HG02798 (cell line): ENCODE results near the gene ZNF79.

Experiments used
- ATAC-seq: cut with Tn5 transposase; IDR thresholded peaks from one replicate; pipeline ENCODE4 v1.9.1; 2021; ENCODE audit warnings: mild to moderate bottlenecking; ENCODE audit not compliant: unreplicated experiment, poor library complexity

The ZNF79 gene

GRCh38 chr9:127491516-127491915 lies 67.3 kb downstream of the ZNF79 start:
- no peak for ATAC-seq

DNA sequence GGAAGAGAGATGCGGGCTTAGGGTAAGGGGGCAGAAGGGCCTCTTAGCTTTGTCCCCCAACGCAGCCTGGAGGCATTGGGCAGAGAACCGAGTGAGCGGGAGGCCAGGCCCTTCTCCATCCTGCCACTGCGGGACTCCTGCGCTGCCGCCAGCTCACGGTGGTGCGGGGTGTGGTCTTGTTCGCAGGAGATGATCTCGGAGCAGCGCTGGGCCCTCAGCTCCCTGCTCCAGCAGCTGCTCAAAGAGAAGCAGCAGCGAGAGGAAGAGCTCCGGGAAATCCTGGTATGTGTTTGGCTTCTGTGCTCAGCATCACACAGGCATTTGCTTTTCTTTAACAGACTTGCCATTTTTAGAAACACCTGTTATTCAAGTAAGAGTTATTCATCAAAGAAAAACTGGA lies 68.4 kb downstream of the ZNF79 start:
- no peak for ATAC-seq

DNA sequence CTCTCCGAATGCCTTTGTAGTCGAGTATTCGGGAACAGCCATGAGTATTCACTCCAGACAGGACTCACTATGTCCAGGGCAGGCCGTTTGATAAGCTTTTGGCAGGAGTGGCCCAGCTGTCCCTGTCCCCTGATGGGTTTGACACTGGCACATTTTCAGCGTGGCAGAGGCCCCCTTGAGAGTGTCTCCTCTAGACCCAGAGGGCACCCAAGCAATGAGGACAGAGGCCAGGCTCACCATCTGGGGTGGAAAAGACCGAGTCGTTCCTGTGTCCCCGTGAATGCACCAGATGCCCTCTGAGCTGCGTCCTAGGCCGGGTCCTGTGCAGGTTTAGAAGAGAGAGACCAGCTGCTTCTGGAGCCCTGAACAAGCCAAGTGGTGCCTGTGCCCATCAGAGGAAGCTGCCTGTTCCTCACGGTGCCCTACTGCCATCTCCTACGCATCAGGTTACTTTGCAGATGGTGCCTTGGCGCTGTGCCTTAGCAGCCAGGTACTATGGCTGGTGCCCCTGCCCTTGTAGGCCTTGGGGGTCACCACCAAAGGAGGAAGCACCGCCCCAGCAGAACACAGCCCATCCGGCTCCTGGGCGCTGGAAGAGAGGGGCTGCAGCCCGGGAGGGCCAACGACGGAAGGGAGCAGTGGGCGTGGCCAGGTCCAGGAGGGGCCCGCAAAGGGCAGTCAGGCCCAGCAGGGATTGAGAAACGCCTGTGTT lies 69.6 kb downstream of the ZNF79 start:
- ATAC-seq, result no peak

DNA sequence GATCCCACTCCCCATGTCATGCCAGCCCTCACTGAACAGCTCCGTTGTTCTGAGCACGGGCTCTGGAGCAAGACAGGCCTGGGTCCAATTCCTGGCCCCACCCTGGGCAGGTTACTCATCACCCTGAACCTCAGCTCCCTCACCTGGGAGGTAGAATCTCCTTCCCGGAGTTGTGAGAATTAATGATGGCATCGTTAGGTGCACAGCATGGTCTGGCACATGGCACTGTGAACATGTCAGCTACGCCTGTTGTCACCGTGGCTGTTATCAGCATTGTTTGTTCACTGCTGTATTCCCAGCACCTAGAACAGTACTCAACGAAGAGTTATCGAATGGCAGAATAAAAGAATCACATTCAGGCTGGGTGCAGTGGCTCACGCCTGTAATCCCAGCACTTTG lies 70.1 kb downstream of the ZNF79 start:
- no peak for ATAC-seq
